MM.1S (cell line): Measurements from ENCODE around the gene FOXL3.

ENCODE experiments used
- EZH2 ChIP-seq: fragments of 300-600 bp; sonication (generic); optimal IDR thresholded peaks from 2 replicates; pipeline ENCODE3; 2017; ENCODE audit warnings: low read depth, mild to moderate bottlenecking, antibody characterized with exemption, low read length, mixed read lengths
- EZH2phosphoT487 ChIP-seq: fragments of 300-600 bp; sonication (generic); IDR thresholded peaks from 2 replicates; pipeline ENCODE4 v1.6.1; 2018; ENCODE audit warnings: antibody characterized with exemption, low read length
- TF ChIP-seq, protein P1 (sequence below): fragments of 300-600 bp; sonication (generic); IDR thresholded peaks from 2 replicates; pipeline ENCODE4 v1.5.1; 2016; ENCODE audit warnings: antibody characterized with exemption, low read length, mixed read lengths

DNA sequence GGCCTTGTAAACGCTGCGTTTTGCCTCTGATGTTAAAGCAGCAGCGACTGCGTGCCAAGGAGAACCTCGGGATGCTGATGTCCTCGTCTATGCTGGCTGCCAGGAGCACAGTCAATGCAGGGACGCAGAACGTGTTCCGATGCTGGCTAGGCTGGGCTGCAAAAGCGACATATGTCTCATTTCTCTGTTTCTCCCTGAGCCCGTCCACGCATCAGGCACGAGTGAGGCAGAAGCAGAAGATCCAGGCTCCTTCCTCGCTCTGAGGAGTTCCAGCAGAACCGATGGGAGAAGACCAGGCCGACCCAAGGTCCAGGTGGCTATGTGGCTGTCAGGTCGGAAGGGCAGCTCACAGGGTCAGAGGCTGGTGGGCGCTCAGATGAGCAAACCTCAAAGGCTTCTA lies 3.7 kb upstream of the FOXL3 start:
- TF ChIP-seq, protein P1, sequence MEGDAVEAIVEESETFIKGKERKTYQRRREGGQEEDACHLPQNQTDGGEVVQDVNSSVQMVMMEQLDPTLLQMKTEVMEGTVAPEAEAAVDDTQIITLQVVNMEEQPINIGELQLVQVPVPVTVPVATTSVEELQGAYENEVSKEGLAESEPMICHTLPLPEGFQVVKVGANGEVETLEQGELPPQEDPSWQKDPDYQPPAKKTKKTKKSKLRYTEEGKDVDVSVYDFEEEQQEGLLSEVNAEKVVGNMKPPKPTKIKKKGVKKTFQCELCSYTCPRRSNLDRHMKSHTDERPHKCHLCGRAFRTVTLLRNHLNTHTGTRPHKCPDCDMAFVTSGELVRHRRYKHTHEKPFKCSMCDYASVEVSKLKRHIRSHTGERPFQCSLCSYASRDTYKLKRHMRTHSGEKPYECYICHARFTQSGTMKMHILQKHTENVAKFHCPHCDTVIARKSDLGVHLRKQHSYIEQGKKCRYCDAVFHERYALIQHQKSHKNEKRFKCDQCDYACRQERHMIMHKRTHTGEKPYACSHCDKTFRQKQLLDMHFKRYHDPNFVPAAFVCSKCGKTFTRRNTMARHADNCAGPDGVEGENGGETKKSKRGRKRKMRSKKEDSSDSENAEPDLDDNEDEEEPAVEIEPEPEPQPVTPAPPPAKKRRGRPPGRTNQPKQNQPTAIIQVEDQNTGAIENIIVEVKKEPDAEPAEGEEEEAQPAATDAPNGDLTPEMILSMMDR, result no peak
- TF ChIP-seq EZH2phosphoT487, result no peak
- no peak for TF ChIP-seq EZH2
